DOHH2 (cell line): ENCODE results near the gene THSD7A.

Experiments
- CTCF ChIP-seq: fragments of 200-600 bp; sonication (generic); IDR thresholded peaks from one replicate; pipeline ENCODE4 v1.5.1; 2014; ENCODE audit warnings: antibody characterized with exemption, mild to moderate bottlenecking, low read depth, low read length; ENCODE audit not compliant: poor library complexity, severe bottlenecking
- EZH2phosphoT487 ChIP-seq: fragments of 200-600 bp; sonication (generic); IDR thresholded peaks from 2 replicates; pipeline ENCODE4 v1.6.1; 2017; ENCODE audit warnings: borderline replicate concordance, mild to moderate bottlenecking, antibody characterized with exemption, low read length, moderate library complexity, mixed read lengths

DNA sequence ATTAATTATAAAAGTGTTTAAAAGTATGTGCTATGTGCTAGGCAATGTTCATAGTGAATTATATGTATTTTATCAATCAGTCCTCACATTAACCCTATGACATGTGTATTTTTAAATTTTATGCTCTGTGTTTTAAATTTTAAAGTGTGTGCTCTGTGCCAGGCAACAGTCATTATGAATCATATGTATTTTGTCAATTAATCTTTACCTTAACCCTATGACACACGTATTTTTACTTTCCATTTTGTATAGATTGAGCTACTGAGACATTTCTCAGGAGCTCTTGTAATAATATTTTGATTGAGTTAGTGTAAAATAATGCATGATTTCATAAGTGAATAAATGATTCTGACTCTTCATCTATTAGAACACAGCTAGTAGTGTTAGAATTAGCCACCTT, 117.8 kb downstream of the THSD7A start:
- TF ChIP-seq CTCF, result no peak
- no peak for TF ChIP-seq EZH2phosphoT487
